A549 (cell line): ENCODE measurements around the gene ESPN. TPM values are rescaled to one million over a fixed set of nuclear protein-coding genes. Genes with fewer than 3 reads are reported as not detected.

Source experiments
- ATAC-seq, 2 experiments: fragments of 200-7000 bp in 1 of 2; fragments of >200 bp in 1 of 2; cut with Nextera tagmentation in 1 of 2; cut with Tn5 transposase in 1 of 2; 3 replicates each; pipeline versions ENCODE4 v1.8.0 to v1.9.1; 2018 to 2020; ENCODE audit warnings: mild to moderate bottlenecking in 1 of 2, moderate library complexity in 1 of 2
- CTCF ChIA-PET: fragments of 300-600 bp; sonication (Branson Sonifier 250); formaldehyde crosslinking; extraction: SDS; loops from one replicate; lab custom pipeline; 2021; ENCODE audit warnings: antibody characterized with exemption, inconsistent platforms; lab: Yijun Ruan, JAX
- POLR2A ChIA-PET: fragments of 350-600 bp; formaldehyde crosslinking; extraction: SDS; loops from one replicate; lab custom pipeline; 2021; ENCODE audit warnings: antibody characterized with exemption, inconsistent platforms; lab: Yijun Ruan, JAX
- DNase-seq, 2 experiments: peaks; one replicate each; pipeline versions ENCODE4 v3.0.0 to v3.0.0-alpha.2; 2011 to 2016; ENCODE audit warnings: low read depth in 1 of 2, low spot score in 1 of 2
- FAIRE-seq: peaks from 2 replicates; lab custom pipeline; 2011; peaks lifted over from hg19 to GRCh38; lab: Jason Lieb, UNC
- H3K27ac ChIP-seq, 2 experiments: fragments of >200 bp; sonication (Bioruptor Twin); formaldehyde crosslinking; 3 replicates each; pipeline ENCODE4 v1.5.1; 2016 to 2017
- H3K4me1 ChIP-seq: fragments of >200 bp; sonication (Bioruptor Twin); formaldehyde crosslinking; 3 replicates; pipeline ENCODE4 v1.6.1; 2016
- H3K4me2 ChIP-seq: fragments of >200 bp; sonication (Bioruptor Twin); formaldehyde crosslinking; 3 replicates; pipeline ENCODE4 v1.6.1; 2016
- H3K4me3 ChIP-seq: fragments of >200 bp; sonication (Bioruptor Twin); formaldehyde crosslinking; 3 replicates; pipeline ENCODE4 v1.5.1; 2016
- H3K9me3 ChIP-seq: fragments of >200 bp; sonication (Bioruptor Twin); formaldehyde crosslinking; 3 replicates; pipeline ENCODE4 v1.6.1; 2016
- ATOH8 ChIP-seq: fragments of 250-450 bp; sonication (Bioruptor Pico); IDR thresholded peaks from 2 replicates; pipeline ENCODE4 v1.5.0; 2020; ENCODE audit warnings: low read depth, mild to moderate bottlenecking, moderate library complexity
- CBX2 ChIP-seq: fragments of 200-600 bp; sonication (generic); IDR thresholded peaks from 2 replicates; pipeline ENCODE4 v1.6.1; 2016; ENCODE audit warnings: low read depth, mild to moderate bottlenecking, borderline replicate concordance
- CHD2 ChIP-seq: fragments of 150-350 bp; IDR thresholded peaks from 2 replicates; pipeline ENCODE4 v1.6.1; 2014; ENCODE audit warnings: low read length; ENCODE audit not compliant: partially characterized antibody
- ELK1 ChIP-seq: fragments of 150-350 bp; IDR thresholded peaks from 2 replicates; pipeline ENCODE4 v1.6.1; 2014; ENCODE audit warnings: low read depth, mild to moderate bottlenecking, low read length
- FOSB ChIP-seq: fragments of 250-450 bp; sonication (Bioruptor Pico); IDR thresholded peaks from 2 replicates; pipeline ENCODE4 v1.5.0; 2020; ENCODE audit warnings: mild to moderate bottlenecking, moderate library complexity
- HDAC2 ChIP-seq: fragments of 200-600 bp; sonication (generic); IDR thresholded peaks from 2 replicates; pipeline ENCODE4 v1.6.1; 2016
- HEYL ChIP-seq: fragments of 250-450 bp; sonication (Bioruptor Pico); IDR thresholded peaks from 2 replicates; pipeline ENCODE4 v1.8.0; 2021; ENCODE audit warnings: mild to moderate bottlenecking, moderate library complexity
- HOXA7 ChIP-seq: fragments of 250-450 bp; sonication (Bioruptor Pico); IDR thresholded peaks from 2 replicates; pipeline ENCODE4 v1.5.0; 2020; ENCODE audit warnings: mild to moderate bottlenecking, moderate library complexity
- JUN ChIP-seq, 2 experiments: fragments of >200 bp; sonication (Bioruptor Twin); formaldehyde crosslinking; IDR thresholded peaks; 2 replicates in 1 of 2; 3 replicates in 1 of 2; pipeline ENCODE4 v1.6.1; 2016 to 2017
- JUNB ChIP-seq: fragments of >200 bp; sonication (Bioruptor Twin); formaldehyde crosslinking; IDR thresholded peaks from 2 replicates; pipeline ENCODE4 v1.6.1; 2016
- MAFK ChIP-seq: fragments of 450-650 bp; IDR thresholded peaks from 2 replicates; pipeline ENCODE4 v1.6.1; 2014; ENCODE audit not compliant: partially characterized antibody
- NFE2L2 ChIP-seq: fragments of 150-350 bp; conservative IDR thresholded peaks from 2 replicates; pipeline ENCODE4 v1.6.1; 2014; ENCODE audit warnings: low read length
- NPAS2 ChIP-seq: fragments of 250-450 bp; sonication (Bioruptor Pico); IDR thresholded peaks from 2 replicates; pipeline ENCODE4 v1.8.0; 2022; ENCODE audit warnings: mild to moderate bottlenecking, moderate library complexity, borderline replicate concordance
- NR3C1 ChIP-seq: fragments of >200 bp; sonication (Bioruptor Twin); formaldehyde crosslinking; IDR thresholded peaks from 3 replicates; pipeline ENCODE4 v1.6.1; 2017
- PBX3 ChIP-seq: IDR thresholded peaks from 2 replicates; pipeline ENCODE4 v1.6.1; 2012
- PHF8 ChIP-seq: fragments of 200-600 bp; sonication (generic); IDR thresholded peaks from 2 replicates; pipeline ENCODE4 v1.6.1; 2016; ENCODE audit warnings: low read depth, mild to moderate bottlenecking, antibody characterized with exemption, moderate library complexity, borderline replicate concordance
- REST ChIP-seq: fragments of 200-600 bp; sonication (generic); IDR thresholded peaks from 2 replicates; pipeline ENCODE4 v1.6.1; 2016; ENCODE audit warnings: antibody characterized with exemption, mild to moderate bottlenecking, moderate library complexity
- RFX5 ChIP-seq: fragments of 450-650 bp; IDR thresholded peaks from 2 replicates; pipeline ENCODE4 v1.7.1; 2014; ENCODE audit warnings: antibody characterized with exemption, mild to moderate bottlenecking, moderate library complexity
- SREBF2 ChIP-seq: fragments of 450-650 bp; IDR thresholded peaks from 2 replicates; pipeline ENCODE4 v1.6.1; 2014; ENCODE audit warnings: mild to moderate bottlenecking, moderate library complexity
- USF2 ChIP-seq: fragments of 450-650 bp; IDR thresholded peaks from 2 replicates; pipeline ENCODE4 v1.6.1; 2014; ENCODE audit warnings: antibody characterized with exemption
- ZNF302 ChIP-seq: fragments of 250-450 bp; sonication (Bioruptor Pico); IDR thresholded peaks from 2 replicates; pipeline ENCODE4 v1.9.0; 2021; ENCODE audit warnings: inconsistent platforms, mild to moderate bottlenecking, moderate library complexity
- ZSCAN20 ChIP-seq: fragments of 250-450 bp; sonication (Bioruptor Pico); IDR thresholded peaks from 2 replicates; pipeline ENCODE4 v1.8.0; 2022; ENCODE audit warnings: mild to moderate bottlenecking, moderate library complexity
- WGBS: methylation state at CpG from one replicate; pipeline ENCODE4 v1.1.6; 2017; ENCODE audit errors: missing lambda C conversion rate; 5-methylcytosine and 5-hydroxymethylcytosine counted together
- polyA plus RNA-seq, 4 experiments: library from polyadenylated mRNA; depleted of rRNA in 3 of 4; stranded (reverse); fragments of >200 nt; fragmentation: RNase III in 1 of 4; extraction: RNeasy Plus Mini Kit Qiagen cat#74134 plus additional on column Dnase treatment in 1 of 4; gene quantifications; 2 replicates in 3 of 4; 3 replicates in 1 of 4; pipeline ENCODE4 v1.2.3, GENCODE V29; 2011 to 2017

Gene ESPN
- polyA plus RNA-seq, 2 of the 4 experiments (the other 2 are of a cell fraction) = 0.22 to 0.28 TPM

- no peak for TF ChIP-seq SREBF2
Observed at GRCh38 chr1:6461051-6461530, 36.5 kb downstream of the ESPN start (continued).

- no peaks in the 10 kb centered on the region for H3K9me3 ChIP-seq
- ATAC-seq = no peak
- no peak for DNase-seq
- no peak overlapping the region for H3K4me3 ChIP-seq
- no peak for FAIRE-seq
- POLR2A ChIA-PET = no interaction called here
- TF ChIP-seq JUN (IDR thresholded peaks at IDR 0.05) = no peak
- TF ChIP-seq, all 56 proteins: peak for 0
- CTCF ChIA-PET = interaction anchor here (0.6 to 2.0 kb wide), 4 partner anchors 15 to 93 kb away, joined by 3 to 7 read pairs (median 4); partner anchors contain the start of gene NOL9
- Histone ChIP-seq H3K4me2 (no peak overlapping the region), H3K27ac (no peak overlapping the region), H3K4me1 (no peaks in the 10 kb centered on the region; the same call in 2 of the 3 replicates)
- 90% methylated on average over 43 of the region's 48 CpGs for WGBS
Observed at GRCh38 chr1:6461538-6462411, 37.2 kb downstream of the ESPN start.

- no peak for TF ChIP-seq PHF8
- no peak for TF ChIP-seq ZSCAN20 (CRISPR knock-in tag)
- no peak for TF ChIP-seq USF2
- no peak for TF ChIP-seq CHD2
- no peak for TF ChIP-seq ZNF302 (CRISPR knock-in tag)
- no peak for TF ChIP-seq ELK1
- FAIRE-seq = no peak
- no peaks in the 10 kb centered on the region; the same call in 2 of the 3 replicates for H3K4me1 ChIP-seq
- H3K4me3 ChIP-seq = no peak overlapping the region
- ChIA-PET POLR2A (no interaction called here), CTCF (interaction anchor here (0.6 to 2.0 kb wide), 6 partner anchors 14 to 161 kb away, joined by 3 to 7 read pairs (median 3); partner anchors contain the start of gene NOL9)
- H3K9me3 ChIP-seq = no peaks in the 10 kb centered on the region
- no peak; a peak in 1 of 6 replicates for ATAC-seq
- no peak overlapping the region for H3K27ac ChIP-seq
- no peak overlapping the region for H3K4me2 ChIP-seq
- 92% methylated on average over 9 of the region's 13 CpGs for WGBS
- no peak for DNase-seq
Observed at GRCh38 chr1:6462412-6463119, 38.0 kb downstream of the ESPN start.

GRCh38 chr1:6463120-6463412 is 38.5 kb downstream of the ESPN start:
- Histone ChIP-seq H3K4me2 (no peak overlapping the region), H3K9me3 (no peaks in the 10 kb centered on the region), H3K4me3 (no peak overlapping the region), H3K27ac (no peak overlapping the region), H3K4me1 (no peaks in the 10 kb centered on the region; the same call in 2 of the 3 replicates)
- DNase-seq (no peak), FAIRE-seq (no peak), ATAC-seq (no peak)
- no CpG with 5 or more reads among the region's 1 CpG for WGBS
- ChIA-PET CTCF (interaction anchor here (0.6 to 2.0 kb wide), 4 partner anchors 14 to 161 kb away, joined by 3 to 7 read pairs (median 4); no protein-coding TSS in a partner anchor), POLR2A (no interaction called here)
- TF ChIP-seq HEYL (CRISPR knock-in tag) (no peak), NFE2L2 (no peak), REST (no peak), NPAS2 (no peak), HDAC2 (no peak), MAFK (no peak), RFX5 (no peak), CBX2 (no peak), ZSCAN20 (CRISPR knock-in tag) (no peak), CHD2 (no peak), NR3C1 (no peak), SREBF2 (no peak), ATOH8 (CRISPR knock-in tag) (no peak), PBX3 (no peak), HOXA7 (CRISPR knock-in tag) (no peak), JUNB (no peak), FOSB (CRISPR knock-in tag) (no peak)
